PC-3 (cell line): ENCODE results near the gene ATF6. TPM values are rescaled to one million over a fixed set of nuclear protein-coding genes. Genes with fewer than 3 reads are reported as not detected.

ENCODE experiments used
- ATAC-seq: fragments of 200-7000 bp; cut with Tn5 transposase; 2 replicates; pipeline ENCODE4 v1.9.1; 2020; ENCODE audit warnings: mild to moderate bottlenecking, moderate library complexity
- BruUV-seq: library from RNA; stranded (reverse); fragments of 400-500 nt; replicated peaks from 2 replicates; lab custom pipeline; 2021; lab: Mats Ljungman, UMichigan
- CTCF ChIA-PET: fragments of 300-600 bp; sonication (Branson Sonifier 250); formaldehyde crosslinking; loops from one replicate; lab custom pipeline; 2022; ENCODE audit warnings: antibody characterized with exemption; lab: Charles Lee
- POLR2A ChIA-PET: fragments of 300-600 bp; sonication (Branson Sonifier 250); formaldehyde crosslinking; loops from one replicate; lab custom pipeline; 2022; ENCODE audit warnings: antibody characterized with exemption; ENCODE audit not compliant: unreplicated experiment; lab: Charles Lee
- DNase-seq: peaks from one replicate; pipeline ENCODE4 v3.0.0-alpha.2; 2015
- H2AFZ ChIP-seq: fragments of 300-600 bp; sonication (generic); 2 replicates; pipeline ENCODE4 v1.6.0; 2016; ENCODE audit warnings: antibody characterized with exemption, low read length
- H3F3A ChIP-seq: fragments of 300-600 bp; sonication (generic); one replicate; pipeline ENCODE4 v1.6.0; 2017; ENCODE audit warnings: antibody characterized with exemption, low read length, control low read depth, mild to moderate bottlenecking; ENCODE audit not compliant: unreplicated experiment
- H3K27ac ChIP-seq: fragments of 300-600 bp; sonication (generic); 2 replicates; pipeline ENCODE4 v1.5.1; 2016; ENCODE audit warnings: mild to moderate bottlenecking, low read length
- H3K27me3 ChIP-seq: fragments of 300-600 bp; sonication (generic); 2 replicates; pipeline ENCODE4 v1.6.1; 2016; ENCODE audit warnings: low read length, mixed read lengths
- H3K36me3 ChIP-seq: fragments of 300-600 bp; sonication (generic); 2 replicates; pipeline ENCODE4 v1.6.1; 2016; ENCODE audit warnings: low read depth, mixed run types, low read length, mixed read lengths
- H3K4me1 ChIP-seq: fragments of 300-600 bp; sonication (generic); 2 replicates; pipeline ENCODE4 v1.5.1; 2016; ENCODE audit warnings: low read length; ENCODE audit not compliant: insufficient read depth
- H3K4me2 ChIP-seq: fragments of 300-600 bp; sonication (generic); 2 replicates; pipeline ENCODE4 v1.6.0; 2016; ENCODE audit warnings: low read length
- H3K4me3 ChIP-seq: fragments of 300-600 bp; sonication (generic); 2 replicates; pipeline ENCODE4 v1.5.1; 2016; ENCODE audit warnings: mild to moderate bottlenecking, low read length, mixed read lengths
- H3K79me2 ChIP-seq: fragments of 300-600 bp; sonication (generic); 2 replicates; pipeline ENCODE4 v1.6.1; 2017; ENCODE audit warnings: low read length, mixed read lengths
- H3K9ac ChIP-seq: fragments of 300-600 bp; sonication (generic); 2 replicates; pipeline ENCODE4 v1.6.0; 2016; ENCODE audit warnings: mild to moderate bottlenecking, low read length
- H3K9me2 ChIP-seq: fragments of 300-600 bp; sonication (generic); replicated peaks from 2 replicates; pipeline ENCODE4 v1.6.1; 2016; ENCODE audit warnings: mixed run types, low read length, mixed read lengths
- H3K9me3 ChIP-seq: fragments of 300-600 bp; sonication (generic); 2 replicates; pipeline ENCODE4 v1.6.1; 2016; ENCODE audit warnings: low read length, mixed read lengths
- H4K20me1 ChIP-seq: fragments of 300-600 bp; sonication (generic); 2 replicates; pipeline ENCODE4 v1.6.1; 2016; ENCODE audit warnings: low read length, mixed read lengths
- CTCF ChIP-seq: fragments of 300-600 bp; sonication (generic); conservative IDR thresholded peaks from 2 replicates; pipeline ENCODE4 v1.5.1; 2017; ENCODE audit warnings: antibody characterized with exemption, low read depth, mild to moderate bottlenecking, low read length
- EZH2 ChIP-seq: fragments of 300-600 bp; sonication (generic); IDR thresholded peaks from one replicate; pipeline ENCODE4 v1.6.1; 2017; ENCODE audit warnings: antibody characterized with exemption, mild to moderate bottlenecking, low read length; ENCODE audit not compliant: unreplicated experiment
- EZH2phosphoT487 ChIP-seq: fragments of 300-600 bp; sonication (generic); IDR thresholded peaks from 2 replicates; pipeline ENCODE4 v1.6.1; 2018; ENCODE audit warnings: mild to moderate bottlenecking, antibody characterized with exemption, low read length, borderline replicate concordance
- intact Hi-C: fragments of 100-400 bp; cut with micrococcal nuclease; formaldehyde crosslinking; loops from 2 replicates; pipeline ENCODE4 v1.9.0; 2023
- total RNA-seq: library from RNA; depleted of rRNA; stranded (reverse); fragments of >200 nt; gene quantifications from 2 replicates; pipeline ENCODE4 v1.2.3, GENCODE V29; 2014

Gene ATF6
- total RNA-seq, 1 experiment from 2014 or later = 19.7 TPM

GRCh38 chr1:161790587-161791317, 24.6 kb downstream of the ATF6 start:
- H3K27me3 ChIP-seq = no peaks in the 10 kb centered on the region
- DNase-seq = no peak
- POLR2A ChIA-PET = no interaction called here
- no peaks in the 10 kb centered on the region; the same call in 1 of the 2 replicates for H3K79me2 ChIP-seq
- H3K9ac ChIP-seq = no peak overlapping the region
- no peaks in the 10 kb centered on the region for H3K9me3 ChIP-seq
- H3F3A ChIP-seq = no peaks in the 10 kb centered on the region
- peaks cover 16% of the 10 kb centered on the region for H3K4me1 ChIP-seq
- TF ChIP-seq EZH2phosphoT487 (no peak), CTCF (no peak), EZH2 (no peak)
- H3K9me2 ChIP-seq = no peaks in the 10 kb centered on the region
- no peaks in the 10 kb centered on the region for H4K20me1 ChIP-seq
- peaks cover 44% of the 10 kb centered on the region for H3K36me3 ChIP-seq
- H3K4me2 ChIP-seq = no peak overlapping the region
- no peak for ATAC-seq
- no peak overlapping the region for H3K4me3 ChIP-seq
- H2AFZ ChIP-seq = no peak overlapping the region
- intact Hi-C loops = loop anchor here (1.0 to 10.0 kb wide), 4 partner anchors 57 to 484 kb away; no protein-coding TSS in a partner anchor
- BruUV-seq = no TSS peak
- H3K27ac ChIP-seq = no peak overlapping the region
- CTCF ChIA-PET = interaction anchor here (2.6 kb wide), 1 partner anchor 247 kb away, joined by 175 read pairs; no protein-coding TSS in a partner anchor

- ATAC-seq (peak; percentile 52), DNase-seq (peak; percentile 9)
- ChIA-PET CTCF (interaction anchor here (0.5 to 2.6 kb wide), 11 partner anchors 20 to 612 kb away, joined by 3 to 175 read pairs (median 4); partner anchors contain the start of gene OLFML2B), POLR2A (interaction anchor here (0.6 to 1.0 kb wide), 2 partner anchors 68 to 245 kb away, joined by 3 to 5 read pairs; no protein-coding TSS in a partner anchor)
- Histone ChIP-seq H4K20me1 (no peaks in the 10 kb centered on the region), H3K27me3 (no peaks in the 10 kb centered on the region), H3K9me2 (no peaks in the 10 kb centered on the region), H3F3A (no peaks in the 10 kb centered on the region), H3K27ac (no peak overlapping the region), H3K79me2 (no peaks in the 10 kb centered on the region; the same call in 1 of the 2 replicates), H3K9me3 (no peaks in the 10 kb centered on the region), H2AFZ (no peak overlapping the region), H3K4me1 (peaks cover 16% of the 10 kb centered on the region), H3K4me3 (no peak overlapping the region), H3K36me3 (peaks cover 47% of the 10 kb centered on the region), H3K4me2 (no peak overlapping the region), H3K9ac (no peak overlapping the region)
- intact Hi-C loops = loop anchor here (1.0 to 10.0 kb wide), 6 partner anchors 55 to 483 kb away; no protein-coding TSS in a partner anchor
- TF ChIP-seq CTCF = no peak
- no peak for TF ChIP-seq EZH2
- no peak for TF ChIP-seq EZH2phosphoT487
- BruUV-seq = no TSS peak
Observed at GRCh38 chr1:161791904-161792655, 26.0 kb downstream of the ATF6 start.
